GM23338 (cell line): ENCODE data around the gene NUCKS1. TPM values are rescaled to one million over a fixed set of nuclear protein-coding genes. Genes with fewer than 3 reads are reported as not detected.

Source experiments
- ATAC-seq: fragments of 200-7000 bp; cut with Tn5 transposase; 3 replicates; pipeline ENCODE4 v1.9.1; 2020
- DNase-seq: peaks from one replicate; pipeline ENCODE4 v3.0.0-alpha.2; 2015; ENCODE audit warnings: low spot score
- H2AFZ ChIP-seq: fragments of 200-600 bp; sonication (generic); 2 replicates; pipeline ENCODE4 v1.8.0; 2016; ENCODE audit warnings: antibody characterized with exemption, mild to moderate bottlenecking, moderate library complexity
- H3F3A ChIP-seq: fragments of 200-600 bp; sonication (generic); replicated peaks from 2 replicates; pipeline ENCODE4 v1.8.0; 2017; ENCODE audit warnings: antibody characterized with exemption, mixed run types, low read depth
- H3K27ac ChIP-seq: fragments of 200-600 bp; sonication (generic); 2 replicates; pipeline ENCODE4 v1.6.1; 2016; ENCODE audit warnings: low read depth
- H3K27me3 ChIP-seq: fragments of 200-600 bp; sonication (generic); 2 replicates; pipeline ENCODE4 v1.8.0; 2016; ENCODE audit warnings: mild to moderate bottlenecking, mixed run types, moderate library complexity; ENCODE audit not compliant: insufficient read depth
- H3K36me3 ChIP-seq: fragments of 200-600 bp; sonication (generic); 2 replicates; pipeline ENCODE4 v1.8.0; 2016; ENCODE audit warnings: mild to moderate bottlenecking; ENCODE audit not compliant: insufficient read depth
- H3K4me1 ChIP-seq: fragments of 200-600 bp; sonication (generic); 2 replicates; pipeline ENCODE4 v1.8.0; 2016; ENCODE audit warnings: mild to moderate bottlenecking, moderate library complexity; ENCODE audit not compliant: insufficient read depth
- H3K4me2 ChIP-seq: fragments of 200-600 bp; sonication (generic); 2 replicates; pipeline ENCODE4 v1.7.1; 2017; ENCODE audit warnings: mixed run types
- H3K4me3 ChIP-seq: fragments of 200-600 bp; sonication (generic); 2 replicates; pipeline ENCODE4 v1.6.1; 2016; ENCODE audit warnings: mixed run types
- H3K79me2 ChIP-seq: fragments of 200-600 bp; sonication (generic); replicated peaks from 2 replicates; pipeline ENCODE4 v1.8.0; 2017; ENCODE audit warnings: mild to moderate bottlenecking; ENCODE audit not compliant: insufficient read depth
- H3K9me2 ChIP-seq: fragments of 200-600 bp; sonication (generic); 2 replicates; pipeline ENCODE4 v1.8.0; 2017; ENCODE audit not compliant: insufficient read depth
- H4K20me1 ChIP-seq: fragments of 200-600 bp; sonication (generic); replicated peaks from 2 replicates; pipeline ENCODE4 v1.8.0; 2017; ENCODE audit warnings: mild to moderate bottlenecking; ENCODE audit not compliant: insufficient read depth
- H3K27ac Mint-ChIP-seq: 2 replicates; pipeline ENCODE4 v1.8.0; 2020; ENCODE audit warnings: inconsistent platforms, mild to moderate bottlenecking, moderate library complexity, mixed read lengths
- H3K27me3 Mint-ChIP-seq: 3 replicates; pipeline ENCODE4 v1.8.0; 2022; ENCODE audit warnings: low read depth, mild to moderate bottlenecking, moderate library complexity, mixed read lengths, inconsistent platforms; ENCODE audit not compliant: insufficient read depth, poor library complexity
- H3K36me3 Mint-ChIP-seq: 3 replicates; pipeline ENCODE4 v1.8.0; 2021; ENCODE audit warnings: low read depth, mild to moderate bottlenecking, inconsistent platforms, moderate library complexity, mixed read lengths
- H3K4me1 Mint-ChIP-seq: 3 replicates; pipeline ENCODE4 v1.8.0; 2020; ENCODE audit warnings: mild to moderate bottlenecking, inconsistent platforms, mixed read lengths
- H3K4me3 Mint-ChIP-seq: 3 replicates; pipeline ENCODE4 v1.8.0; 2021; ENCODE audit warnings: moderate library complexity, mild to moderate bottlenecking, inconsistent platforms, mixed read lengths
- H3K9me3 Mint-ChIP-seq: 3 replicates; pipeline ENCODE4 v1.8.0; 2020; ENCODE audit warnings: moderate library complexity, mild to moderate bottlenecking, inconsistent platforms, mixed read lengths
- CREB1 ChIP-seq: fragments of 250-450 bp; sonication (Bioruptor Pico); IDR thresholded peaks from 2 replicates; pipeline ENCODE4 v1.5.0; 2020; ENCODE audit warnings: low read depth, mild to moderate bottlenecking, moderate library complexity
- JUNB ChIP-seq: IDR thresholded peaks from one replicate; pipeline ENCODE4 v1.6.1; 2016; ENCODE audit warnings: antibody characterized with exemption; ENCODE audit not compliant: unreplicated experiment
- POLR2AphosphoS5 ChIP-seq: IDR thresholded peaks from 2 replicates; pipeline ENCODE4 v1.6.1; 2016; ENCODE audit warnings: antibody characterized with exemption, low read depth
- STAT1 ChIP-seq: IDR thresholded peaks from one replicate; pipeline ENCODE4 v1.6.1; 2016; ENCODE audit warnings: antibody characterized with exemption; ENCODE audit not compliant: unreplicated experiment
- ZNF331 ChIP-seq: fragments of 250-450 bp; sonication (Bioruptor Pico); IDR thresholded peaks from 2 replicates; pipeline ENCODE4 v1.5.0; 2020; ENCODE audit warnings: low read depth, mild to moderate bottlenecking, moderate library complexity
- polyA plus RNA-seq: library from polyadenylated mRNA; unstranded; fragments of >200 nt; fragmentation: Nextera tagmentation; extraction: Ambion mirVana; gene quantifications from 2 replicates; pipeline ENCODE4 v1.2.1, GENCODE V29; 2016
- total RNA-seq: library from RNA; depleted of rRNA; stranded (reverse); fragments of >200 nt; shearing (Covaris generic); gene quantifications from 2 replicates; pipeline ENCODE4 v1.2.3, GENCODE V29; 2014
- TF ChIP-seq, protein P1 (sequence below): fragments of 250-450 bp; sonication (Bioruptor Pico); IDR thresholded peaks from 2 replicates; pipeline ENCODE4 v1.5.0; 2020; ENCODE audit warnings: mild to moderate bottlenecking, moderate library complexity

The NUCKS1 gene
- total and polyA plus RNA-seq, 2 experiments from 2014 or later: 255 to 307 TPM

DNA sequence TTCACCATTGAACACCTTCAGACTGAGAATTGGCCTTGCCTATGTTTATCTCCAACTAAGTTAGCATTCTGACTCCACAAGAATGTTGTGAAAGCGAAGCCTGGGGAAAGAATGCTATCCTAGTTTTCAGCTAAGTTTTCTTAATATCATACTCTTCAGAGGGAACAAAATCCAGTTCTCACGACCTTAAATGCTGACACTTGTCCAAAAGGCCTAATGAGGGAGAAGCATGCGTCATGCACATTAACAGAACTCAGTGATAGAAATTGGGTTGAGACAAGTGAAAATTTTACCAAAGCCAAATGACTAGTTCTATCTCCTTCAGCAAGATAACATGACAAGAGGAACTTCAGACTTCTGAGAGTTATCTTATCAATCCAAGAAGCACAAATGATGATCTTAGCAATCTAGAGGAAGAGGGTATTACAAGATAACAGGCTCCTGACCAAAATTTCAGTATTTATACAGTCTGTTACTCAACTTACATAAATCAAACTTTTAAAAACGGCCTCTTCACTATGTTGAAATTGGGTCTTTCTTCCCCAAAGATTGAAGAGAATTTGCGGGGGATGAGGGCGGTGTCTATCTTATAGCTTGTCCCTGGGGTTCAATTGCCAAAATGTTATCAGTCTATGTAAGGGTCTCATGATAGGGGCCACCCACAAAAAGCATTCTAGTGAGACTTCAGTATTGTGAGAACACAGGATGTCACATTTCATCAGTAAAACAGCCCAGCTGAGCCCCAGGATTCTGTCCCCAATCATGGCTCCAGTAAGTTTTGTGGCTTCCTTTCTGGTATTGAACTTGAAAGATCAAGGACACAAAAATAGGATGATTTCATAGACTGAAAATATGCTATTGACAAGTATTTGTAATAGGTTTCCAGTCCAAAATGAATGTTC is 43.1 kb downstream of the NUCKS1 start (continued):
- TF ChIP-seq, protein P1, sequence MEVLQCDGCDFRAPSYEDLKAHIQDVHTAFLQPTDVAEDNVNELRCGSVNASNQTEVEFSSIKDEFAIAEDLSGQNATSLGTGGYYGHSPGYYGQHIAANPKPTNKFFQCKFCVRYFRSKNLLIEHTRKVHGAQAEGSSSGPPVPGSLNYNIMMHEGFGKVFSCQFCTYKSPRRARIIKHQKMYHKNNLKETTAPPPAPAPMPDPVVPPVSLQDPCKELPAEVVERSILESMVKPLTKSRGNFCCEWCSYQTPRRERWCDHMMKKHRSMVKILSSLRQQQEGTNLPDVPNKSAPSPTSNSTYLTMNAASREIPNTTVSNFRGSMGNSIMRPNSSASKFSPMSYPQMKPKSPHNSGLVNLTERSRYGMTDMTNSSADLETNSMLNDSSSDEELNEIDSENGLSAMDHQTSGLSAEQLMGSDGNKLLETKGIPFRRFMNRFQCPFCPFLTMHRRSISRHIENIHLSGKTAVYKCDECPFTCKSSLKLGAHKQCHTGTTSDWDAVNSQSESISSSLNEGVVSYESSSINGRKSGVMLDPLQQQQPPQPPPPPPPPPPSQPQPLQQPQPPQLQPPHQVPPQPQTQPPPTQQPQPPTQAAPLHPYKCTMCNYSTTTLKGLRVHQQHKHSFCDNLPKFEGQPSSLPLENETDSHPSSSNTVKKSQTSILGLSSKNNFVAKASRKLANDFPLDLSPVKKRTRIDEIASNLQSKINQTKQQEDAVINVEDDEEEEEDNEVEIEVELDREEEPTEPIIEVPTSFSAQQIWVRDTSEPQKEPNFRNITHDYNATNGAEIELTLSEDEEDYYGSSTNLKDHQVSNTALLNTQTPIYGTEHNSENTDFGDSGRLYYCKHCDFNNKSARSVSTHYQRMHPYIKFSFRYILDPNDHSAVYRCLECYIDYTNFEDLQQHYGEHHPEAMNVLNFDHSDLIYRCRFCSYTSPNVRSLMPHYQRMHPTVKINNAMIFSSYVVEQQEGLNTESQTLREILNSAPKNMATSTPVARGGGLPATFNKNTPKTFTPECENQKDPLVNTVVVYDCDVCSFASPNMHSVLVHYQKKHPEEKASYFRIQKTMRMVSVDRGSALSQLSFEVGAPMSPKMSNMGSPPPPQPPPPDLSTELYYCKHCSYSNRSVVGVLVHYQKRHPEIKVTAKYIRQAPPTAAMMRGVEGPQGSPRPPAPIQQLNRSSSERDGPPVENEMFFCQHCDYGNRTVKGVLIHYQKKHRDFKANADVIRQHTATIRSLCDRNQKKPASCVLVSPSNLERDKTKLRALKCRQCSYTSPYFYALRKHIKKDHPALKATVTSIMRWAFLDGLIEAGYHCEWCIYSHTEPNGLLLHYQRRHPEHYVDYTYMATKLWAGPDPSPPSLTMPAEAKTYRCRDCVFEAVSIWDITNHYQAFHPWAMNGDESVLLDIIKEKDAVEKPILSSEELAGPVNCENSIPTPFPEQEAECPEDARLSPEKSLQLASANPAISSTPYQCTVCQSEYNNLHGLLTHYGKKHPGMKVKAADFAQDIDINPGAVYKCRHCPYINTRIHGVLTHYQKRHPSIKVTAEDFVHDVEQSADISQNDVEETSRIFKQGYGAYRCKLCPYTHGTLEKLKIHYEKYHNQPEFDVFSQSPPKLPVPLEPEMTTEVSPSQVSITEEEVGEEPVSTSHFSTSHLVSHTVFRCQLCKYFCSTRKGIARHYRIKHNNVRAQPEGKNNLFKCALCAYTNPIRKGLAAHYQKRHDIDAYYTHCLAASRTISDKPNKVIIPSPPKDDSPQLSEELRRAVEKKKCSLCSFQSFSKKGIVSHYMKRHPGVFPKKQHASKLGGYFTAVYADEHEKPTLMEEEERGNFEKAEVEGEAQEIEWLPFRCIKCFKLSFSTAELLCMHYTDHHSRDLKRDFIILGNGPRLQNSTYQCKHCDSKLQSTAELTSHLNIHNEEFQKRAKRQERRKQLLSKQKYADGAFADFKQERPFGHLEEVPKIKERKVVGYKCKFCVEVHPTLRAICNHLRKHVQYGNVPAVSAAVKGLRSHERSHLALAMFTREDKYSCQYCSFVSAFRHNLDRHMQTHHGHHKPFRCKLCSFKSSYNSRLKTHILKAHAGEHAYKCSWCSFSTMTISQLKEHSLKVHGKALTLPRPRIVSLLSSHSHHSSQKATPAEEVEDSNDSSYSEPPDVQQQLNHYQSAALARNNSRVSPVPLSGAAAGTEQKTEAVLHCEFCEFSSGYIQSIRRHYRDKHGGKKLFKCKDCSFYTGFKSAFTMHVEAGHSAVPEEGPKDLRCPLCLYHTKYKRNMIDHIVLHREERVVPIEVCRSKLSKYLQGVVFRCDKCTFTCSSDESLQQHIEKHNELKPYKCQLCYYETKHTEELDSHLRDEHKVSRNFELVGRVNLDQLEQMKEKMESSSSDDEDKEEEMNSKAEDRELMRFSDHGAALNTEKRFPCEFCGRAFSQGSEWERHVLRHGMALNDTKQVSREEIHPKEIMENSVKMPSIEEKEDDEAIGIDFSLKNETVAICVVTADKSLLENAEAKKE: no peak
- no peak for TF ChIP-seq JUNB

DNA sequence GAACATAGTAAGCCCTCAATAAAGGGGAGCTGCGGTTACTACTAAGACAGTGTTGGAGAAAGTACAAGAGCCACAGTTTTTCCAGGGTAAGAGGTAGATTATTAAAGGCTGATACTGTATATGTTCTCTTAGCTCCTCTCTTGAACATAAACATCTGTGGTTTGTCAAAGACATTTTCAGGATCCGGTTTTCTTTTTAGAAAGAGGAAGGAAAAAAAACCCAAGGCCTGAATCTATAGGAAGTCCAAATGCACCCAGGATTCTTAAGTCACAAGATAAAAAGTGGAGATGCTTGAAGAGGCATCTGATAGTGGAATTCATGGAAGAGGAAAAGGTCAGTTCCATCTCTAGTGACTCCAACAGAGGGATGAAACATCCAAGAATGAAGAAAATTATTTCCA is 45.1 kb downstream of the NUCKS1 start:
- Histone ChIP-seq H3F3A (peaks cover 15% of the 10 kb centered on the region), H3K36me3 (peaks cover 10% of the 10 kb centered on the region), H4K20me1 (peaks cover 8% of the 10 kb centered on the region; the same call in 1 of the 2 replicates), H3K4me3 (no peak overlapping the region), H3K9me2 (no peaks in the 10 kb centered on the region), H3K27ac (no peak overlapping the region), H3K4me2 (no peak overlapping the region), H3K27me3 (no peaks in the 10 kb centered on the region), H2AFZ (no peak overlapping the region), H3K79me2 (no peaks in the 10 kb centered on the region), H3K4me1 (peaks cover 15% of the 10 kb centered on the region)
- no peak overlapping the region for H3K4me3 Mint-ChIP-seq
- H3K27me3 Mint-ChIP-seq: peaks cover 10% of the 10 kb centered on the region
- ATAC-seq: no peak
- H3K36me3 Mint-ChIP-seq: no peaks in the 10 kb centered on the region
- H3K27ac Mint-ChIP-seq: no peak overlapping the region
- no peaks in the 10 kb centered on the region for H3K9me3 Mint-ChIP-seq
- DNase-seq: no peak
- H3K4me1 Mint-ChIP-seq: peaks cover 22% of the 10 kb centered on the region
- TF ChIP-seq POLR2AphosphoS5 (no peak), CREB1 (no peak), ZNF331 (no peak), STAT1 (no peak)
- TF ChIP-seq, protein P1: no peak
